Umbilical cord (tissue), 2 donors: ENCODE data around the gene MUC20. TPM values are rescaled to one million over a fixed set of nuclear protein-coding genes. Genes with fewer than 3 reads are reported as not detected.

Source experiments
- DNase-seq: peaks from one replicate; pipeline ENCODE4 v3.0.0-alpha.2; 2015; ENCODE audit warnings: low spot score
- total RNA-seq: library from RNA; depleted of rRNA; stranded (reverse); fragments of >200 nt; gene quantifications from one replicate; pipeline ENCODE4 v1.2.3, GENCODE V29; 2014; ENCODE audit warnings: low replicate concordance; ENCODE audit not compliant: insufficient read depth

Gene MUC20
- total RNA-seq, 1 donor from 2014 or later, result 5.8 TPM

GRCh38 chr3:195755791-195756676, 35.3 kb downstream of the MUC20 start:
- DNase-seq, result no peak

GRCh38 chr3:195757438-195757770, 36.6 kb downstream of the MUC20 start:
- no peak for DNase-seq

- DNase-seq, result no peak
Measured at GRCh38 chr3:195757827-195758226, 37.0 kb downstream of the MUC20 start.

- DNase-seq, result no peak
Measured at GRCh38 chr3:195758721-195759353, 38.1 kb downstream of the MUC20 start.

GRCh38 chr3:195760345-195761122, 39.8 kb downstream of the MUC20 start:
- no peak for DNase-seq

- DNase-seq, result no peak
Measured at GRCh38 chr3:195761123-195761566, 40.4 kb downstream of the MUC20 start.

- no peak for DNase-seq
Measured at GRCh38 chr3:195761567-195762248, 40.9 kb downstream of the MUC20 start.

- DNase-seq, result no peak
Measured at GRCh38 chr3:195762249-195762585, 41.4 kb downstream of the MUC20 start.

GRCh38 chr3:195762611-195763010, 41.8 kb downstream of the MUC20 start:
- DNase-seq, result no peak

GRCh38 chr3:195763076-195763830, 42.5 kb downstream of the MUC20 start:
- no peak for DNase-seq

GRCh38 chr3:195763843-195764825, 43.4 kb downstream of the MUC20 start:
- DNase-seq, result no peak

- no peak for DNase-seq
Measured at GRCh38 chr3:195764961-195765706, 44.4 kb downstream of the MUC20 start.

GRCh38 chr3:195766671-195767070, 45.9 kb downstream of the MUC20 start:
- DNase-seq, result no peak

- DNase-seq, result no peak
Measured at GRCh38 chr3:195767792-195768191, 47.0 kb downstream of the MUC20 start.

- DNase-seq, result no peak
Measured at GRCh38 chr3:195768414-195768813, 47.6 kb downstream of the MUC20 start.

- no peak for DNase-seq
Measured at GRCh38 chr3:195768831-195769303, 48.1 kb downstream of the MUC20 start.

- DNase-seq, result no peak
Measured at GRCh38 chr3:195769551-195769950, 48.8 kb downstream of the MUC20 start.

GRCh38 chr3:195770081-195770840, 49.5 kb downstream of the MUC20 start:
- no peak for DNase-seq
